H1 (cell line): ENCODE measurements around the gene GPC6. TPM values are rescaled to one million over a fixed set of nuclear protein-coding genes. Genes with fewer than 3 reads are reported as not detected.
"Not testable (repeated sequence)": the region's sequence is repeated elsewhere in the genome, so short reads cannot be mapped to it uniquely, and the experiment has no call there.

Source experiments
- CTCF ChIA-PET: fragments of 300-600 bp; sonication (Branson Sonifier 250); formaldehyde crosslinking; loops from one replicate; lab custom pipeline; 2021; ENCODE audit not compliant: partially characterized antibody; lab: Charles Lee
- POLR2A ChIA-PET: fragments of 300-600 bp; sonication (Branson Sonifier 250); formaldehyde crosslinking; loops from one replicate; lab custom pipeline; 2021; ENCODE audit warnings: inconsistent platforms; ENCODE audit not compliant: partially characterized antibody; lab: Charles Lee
- DNase-seq, 2 experiments: peaks; one replicate each; pipeline versions ENCODE4 v3.0.0 to v3.0.0-alpha.2; 2010 to 2022; ENCODE audit warnings: low spot score in 2 of 2, low read depth in 1 of 2, mixed read lengths in 1 of 2
- FAIRE-seq: peaks from 2 replicates; lab custom pipeline; 2011; peaks lifted over from hg19 to GRCh38; lab: Jason Lieb, UNC
- H2AFZ ChIP-seq: 2 replicates; pipeline ENCODE4 v1.8.1; 2012; ENCODE audit warnings: low read length, inconsistent platforms
- H2AK5ac ChIP-seq: 2 replicates; pipeline ENCODE4 v1.6.1; 2013; ENCODE audit warnings: low read depth, low read length
- H2BK120ac ChIP-seq: replicated peaks from 2 replicates; pipeline ENCODE3; 2013; ENCODE audit warnings: low read depth, low read length, inconsistent platforms
- H2BK12ac ChIP-seq: 2 replicates; pipeline ENCODE4 v1.6.1; 2013; ENCODE audit warnings: low read depth, low read length
- H2BK15ac ChIP-seq: 2 replicates; pipeline ENCODE4 v1.6.1; 2013; ENCODE audit warnings: low read length
- H2BK20ac ChIP-seq: 2 replicates; pipeline ENCODE4 v1.6.1; 2013; ENCODE audit warnings: low read length
- H2BK5ac ChIP-seq: 2 replicates; pipeline ENCODE4 v1.6.1; 2013; ENCODE audit warnings: low read depth, low read length
- H3K14ac ChIP-seq: 2 replicates; pipeline ENCODE4 v1.6.1; 2013; ENCODE audit warnings: inconsistent platforms; ENCODE audit not compliant: insufficient read length
- H3K18ac ChIP-seq: 2 replicates; pipeline ENCODE4 v1.6.1; 2013; ENCODE audit warnings: low read length; ENCODE audit errors: extremely low read depth
- H3K23ac ChIP-seq: 2 replicates; pipeline ENCODE4 v1.6.1; 2013; ENCODE audit warnings: inconsistent platforms; ENCODE audit not compliant: insufficient read length
- H3K23me2 ChIP-seq: 2 replicates; pipeline ENCODE4 v1.6.1; 2013; ENCODE audit warnings: low read depth, low read length
- H3K27ac ChIP-seq: 2 replicates; pipeline ENCODE4 v1.6.1; 2011; ENCODE audit warnings: low read depth, low read length, inconsistent platforms
- H3K27me3 ChIP-seq, 4 experiments: replicated peaks in 1 of 4; 1 replicate in 1 of 4; 2 replicates in 3 of 4; pipeline versions ENCODE4 v1.6.1 to v1.8.1; 2011 to 2013; ENCODE audit warnings: low read length in 3 of 4, mild to moderate bottlenecking in 3 of 4, inconsistent platforms in 2 of 4, mixed read lengths in 2 of 4, moderate library complexity in 1 of 4; ENCODE audit not compliant: control insufficient read depth in 3 of 4, insufficient read depth in 3 of 4; ENCODE audit errors: extremely low read depth in 1 of 4
- H3K36me3 ChIP-seq, 4 experiments: 2 replicates each; pipeline versions ENCODE4 v1.6.1 to v1.8.1; 2011 to 2013; ENCODE audit warnings: mild to moderate bottlenecking in 4 of 4, low read length in 3 of 4, moderate library complexity in 2 of 4, control low read depth in 1 of 4, inconsistent platforms in 1 of 4; ENCODE audit not compliant: insufficient read depth in 4 of 4, control insufficient read depth in 2 of 4
- H3K4ac ChIP-seq: replicated peaks from 2 replicates; pipeline ENCODE3; 2013; ENCODE audit warnings: low read length, low read depth, mixed read lengths, inconsistent platforms; ENCODE audit not compliant: insufficient read length
- H3K4me1 ChIP-seq, 4 experiments: replicated peaks in 1 of 4; 1 replicate in 1 of 4; 2 replicates in 3 of 4; pipeline versions ENCODE4 v1.6.1 to v1.8.1; 2011 to 2013; ENCODE audit warnings: low read length in 3 of 4, inconsistent platforms in 2 of 4, mixed read lengths in 1 of 4; ENCODE audit not compliant: insufficient read depth in 4 of 4, control insufficient read depth in 3 of 4
- H3K4me2 ChIP-seq, 2 experiments: 2 replicates each; pipeline versions ENCODE4 v1.6.1 to v1.8.1; 2011 to 2013; ENCODE audit warnings: low read depth in 2 of 2, low read length in 2 of 2, control low read depth in 1 of 2, inconsistent platforms in 1 of 2, mild to moderate bottlenecking in 1 of 2; ENCODE audit not compliant: insufficient read depth in 1 of 2
- H3K4me3 ChIP-seq, 4 experiments: fragments of 200-600, 300-600 bp in 1 of 4; sonication (generic), shearing (Covaris generic), sonication (Bioruptor Twin) in 1 of 4; 2 replicates each; pipeline versions ENCODE4 v1.5.1 to v1.8.1; 2011 to 2016; ENCODE audit warnings: low read length in 4 of 4, low read depth in 3 of 4, control low read depth in 2 of 4, inconsistent platforms in 2 of 4, mild to moderate bottlenecking in 2 of 4, mixed read lengths in 1 of 4, moderate library complexity in 1 of 4; ENCODE audit not compliant: insufficient read depth in 2 of 4; ENCODE audit errors: extremely low read depth in 1 of 4
- H3K56ac ChIP-seq: replicated peaks from 2 replicates; pipeline ENCODE3; 2013; ENCODE audit warnings: low read depth, mild to moderate bottlenecking, mixed read lengths, low read length, inconsistent platforms; ENCODE audit not compliant: insufficient read length
- H3K79me1 ChIP-seq: 2 replicates; pipeline ENCODE4 v1.6.1; 2013; ENCODE audit warnings: low read depth, low read length, control low read depth
- H3K79me2 ChIP-seq, 2 experiments: 2 replicates each; pipeline versions ENCODE4 v1.6.1 to v1.8.1; 2012 to 2013; ENCODE audit warnings: low read length in 2 of 2, mild to moderate bottlenecking in 2 of 2, inconsistent platforms in 1 of 2; ENCODE audit not compliant: insufficient read depth in 2 of 2, control insufficient read depth in 1 of 2
- H3K9ac ChIP-seq, 4 experiments: replicated peaks in 1 of 4; 1 replicate in 1 of 4; 2 replicates in 3 of 4; pipeline versions ENCODE4 v1.6.1 to v1.8.1; 2011 to 2013; ENCODE audit warnings: low read depth in 3 of 4, low read length in 3 of 4, control low read depth in 2 of 4, mild to moderate bottlenecking in 2 of 4, moderate library complexity in 2 of 4, inconsistent platforms in 1 of 4; ENCODE audit errors: extremely low read depth in 1 of 4
- H3K9me3 ChIP-seq, 2 experiments: 2 replicates each; pipeline versions ENCODE4 v1.6.1 to v1.8.1; 2012 to 2013; ENCODE audit warnings: mild to moderate bottlenecking in 2 of 2, moderate library complexity in 2 of 2, control low read depth in 1 of 2, inconsistent platforms in 1 of 2, low read depth in 1 of 2, low read length in 1 of 2, mixed read lengths in 1 of 2; ENCODE audit not compliant: insufficient read depth in 2 of 2
- H4K20me1 ChIP-seq, 2 experiments: replicated peaks in 1 of 2; 2 replicates each; pipeline versions ENCODE3 to v1.8.1; 2011 to 2013; ENCODE audit warnings: inconsistent platforms in 2 of 2, low read length in 2 of 2, mild to moderate bottlenecking in 1 of 2; ENCODE audit not compliant: insufficient read depth in 2 of 2, control insufficient read depth in 1 of 2
- H4K5ac ChIP-seq: 2 replicates; pipeline ENCODE4 v1.6.1; 2013; ENCODE audit warnings: low read length, low read depth, mixed read lengths, inconsistent platforms; ENCODE audit not compliant: insufficient read length
- H4K8ac ChIP-seq: 2 replicates; pipeline ENCODE4 v1.8.0; 2013; ENCODE audit warnings: mild to moderate bottlenecking, moderate library complexity, low read length, inconsistent platforms; ENCODE audit not compliant: insufficient read depth; ENCODE audit errors: extremely low read depth
- H4K91ac ChIP-seq: replicated peaks from 2 replicates; pipeline ENCODE3; 2013; ENCODE audit warnings: low read length, mixed read lengths, inconsistent platforms; ENCODE audit not compliant: insufficient read length
- WGBS, 2 experiments: shearing (Covaris generic) in 1 of 2; methylation state at CpG; one replicate each; pipeline versions ENCODE4 v1.1.6 to v1.1.7; 2013 to 2015; ENCODE audit warnings: low lambda C conversion rate in 2 of 2, mixed read lengths in 2 of 2, inconsistent platforms in 1 of 2, low coverage in 1 of 2, missing lambda C conversion rate in 1 of 2; ENCODE audit not compliant: insufficient replicate concordance in 2 of 2, insufficient coverage in 1 of 2, insufficient read length in 1 of 2; ENCODE audit errors: extremely low coverage in 1 of 2, missing lambda C conversion rate in 1 of 2; 5-methylcytosine and 5-hydroxymethylcytosine counted together
- polyA plus RNA-seq, 7 experiments: library from polyadenylated mRNA; depleted of rRNA in 3 of 7; stranded (reverse) in 5 of 7; unstranded in 2 of 7; fragments of >200 nt in 5 of 7; fragments of 200-250 nt in 2 of 7; gene quantifications; 1 replicate in 5 of 7; 2 replicates in 1 of 7; 4 replicates in 1 of 7; pipeline versions ENCODE4 v1.2.1 to v1.2.3, GENCODE V29; 2011 to 2013; ENCODE audit warnings: missing spikeins in 2 of 7, mixed read lengths in 2 of 7
- total RNA-seq: library from RNA; stranded (reverse); fragmentation: NEBNext Ultra II Directional; extraction: Animal tissue kit (Norgen Biotek cat#: 25700); gene quantifications from 2 replicates; pipeline ENCODE4 v1.2.1, GENCODE V29; 2021

The GPC6 gene
- total and polyA plus RNA-seq, 2 of the 8 experiments (the other 6 are each of a cell fraction or from before 2014, with no cell fraction given): 5.4 to 12.0 TPM

DNA sequence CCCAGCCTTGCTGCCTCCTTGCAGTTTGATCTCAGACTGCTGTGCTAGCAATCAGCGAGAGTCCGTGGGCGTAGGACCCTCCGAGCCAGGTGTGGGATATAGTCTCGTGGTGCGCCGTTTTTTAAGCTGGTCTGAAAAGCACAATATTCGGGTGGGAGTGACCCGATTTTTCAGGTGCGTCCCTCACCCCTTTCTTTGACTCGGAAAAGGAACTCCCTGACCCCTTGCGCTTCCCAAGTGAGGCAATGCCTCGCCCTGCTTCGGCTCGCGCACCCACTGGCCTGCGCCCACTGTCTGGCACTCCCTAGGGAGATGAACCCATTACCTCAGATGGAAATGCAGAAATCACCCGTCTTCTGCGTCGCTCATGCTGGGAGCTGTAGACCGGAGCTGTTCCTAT lies 269.5 kb downstream of the GPC6 start:
- FAIRE-seq, H4K20me1 ChIP-seq, H3K9ac ChIP-seq, H3K79me1 ChIP-seq, H3K79me2 ChIP-seq, H2AK5ac ChIP-seq, H2BK20ac ChIP-seq, H3K23ac ChIP-seq, H2BK120ac ChIP-seq, H4K5ac ChIP-seq, H3K4me2 ChIP-seq, H3K36me3 ChIP-seq, H3K14ac ChIP-seq, H3K4me1 ChIP-seq, H2BK12ac ChIP-seq, H2BK5ac ChIP-seq, H3K27me3 ChIP-seq, H3K18ac ChIP-seq, H3K4ac ChIP-seq, H3K56ac ChIP-seq, H3K9me3 ChIP-seq, H3K23me2 ChIP-seq, H3K27ac ChIP-seq, H2BK15ac ChIP-seq, H4K8ac ChIP-seq, H2AFZ ChIP-seq, H4K91ac ChIP-seq: not testable (repeated sequence)
- CTCF ChIA-PET: interaction anchor here (1.3 kb wide), 1 partner anchor 11 kb away, joined by 4 read pairs; no protein-coding TSS in a partner anchor
- peak in 1 of 2 experiments; percentile 61 for DNase-seq
- H3K4me3 ChIP-seq: peak overlapping the region in 1 of 4 experiments; percentile 24; a peak in 2 of 8 replicates
- POLR2A ChIA-PET: interaction anchor here (2.6 kb wide), 1 partner anchor 11 kb away, joined by 14 read pairs; no protein-coding TSS in a partner anchor
- WGBS, 2 experiments: 70% methylated on average over 21 of the region's 21 CpGs; no CpG with 5 or more reads in 1 of the 2 experiments
